SK-N-SH treated with all-trans-retinoic acid at 6 μM for 48 hours (cell line): ENCODE measurements around the gene TECPR1.
A peak's percentile ranks its signal among the peaks of the same experiment; 100 is the strongest.

Source experiments
- ATAC-seq: fragments of 200-7000 bp; cut with Tn5 transposase; 3 replicates; pipeline ENCODE4 v1.9.1; 2020; ENCODE audit warnings: mild to moderate bottlenecking, moderate library complexity
- ARNTL ChIP-seq: fragments of 450-650 bp; formaldehyde crosslinking; IDR thresholded peaks from 2 replicates; pipeline ENCODE4 v1.5.0; 2020; ENCODE audit warnings: low read depth, mild to moderate bottlenecking, moderate library complexity, borderline replicate concordance
- CREB5 ChIP-seq: fragments of 250-450 bp; sonication (Bioruptor Pico); IDR thresholded peaks from 2 replicates; pipeline ENCODE4 v1.5.1; 2020; ENCODE audit warnings: low read depth, mild to moderate bottlenecking, moderate library complexity
- CSDC2 ChIP-seq: fragments of 250-450 bp; sonication (Bioruptor Pico); IDR thresholded peaks from 2 replicates; pipeline ENCODE4 v1.5.0; 2020; ENCODE audit warnings: mild to moderate bottlenecking, moderate library complexity
- ESRRG ChIP-seq: fragments of 250-450 bp; sonication (Bioruptor Pico); IDR thresholded peaks from 2 replicates; pipeline ENCODE4 v1.6.1; 2021; ENCODE audit warnings: mild to moderate bottlenecking
- GLIS3 ChIP-seq: fragments of 250-450 bp; sonication (Bioruptor Pico); IDR thresholded peaks from 2 replicates; pipeline ENCODE4 v1.5.0; 2020; ENCODE audit warnings: mild to moderate bottlenecking, moderate library complexity
- OSR1 ChIP-seq: fragments of 250-450 bp; sonication (Bioruptor Pico); IDR thresholded peaks from 2 replicates; pipeline ENCODE4 v1.8.0; 2022; ENCODE audit warnings: moderate library complexity, mild to moderate bottlenecking, inconsistent platforms
- PATZ1 ChIP-seq: fragments of 250-450 bp; sonication (Bioruptor Pico); IDR thresholded peaks from 2 replicates; pipeline ENCODE4 v1.8.0; 2020; ENCODE audit warnings: mild to moderate bottlenecking, moderate library complexity, borderline replicate concordance
- RARB ChIP-seq: fragments of 250-450 bp; sonication (Bioruptor Pico); IDR thresholded peaks from 2 replicates; pipeline ENCODE4 v1.8.0; 2021; ENCODE audit warnings: mild to moderate bottlenecking, moderate library complexity
- SNAI2 ChIP-seq: fragments of 250-450 bp; sonication (Bioruptor Pico); IDR thresholded peaks from 2 replicates; pipeline ENCODE4 v1.5.0; 2020; ENCODE audit warnings: mild to moderate bottlenecking, moderate library complexity
- ZC3H10 ChIP-seq: fragments of 250-450 bp; sonication (Bioruptor Pico); IDR thresholded peaks from 2 replicates; pipeline ENCODE4 v1.5.1; 2021; ENCODE audit warnings: mild to moderate bottlenecking, moderate library complexity
- ZFP30 ChIP-seq: fragments of 450-650 bp; formaldehyde crosslinking; IDR thresholded peaks from 2 replicates; pipeline ENCODE4 v1.5.0; 2022; ENCODE audit warnings: mild to moderate bottlenecking, moderate library complexity
- ZNF565 ChIP-seq: fragments of 450-650 bp; formaldehyde crosslinking; conservative IDR thresholded peaks from 2 replicates; pipeline ENCODE4 v1.5.0; 2020; ENCODE audit warnings: low read depth, mild to moderate bottlenecking, moderate library complexity
- TF ChIP-seq, protein P1 (sequence below): fragments of 250-450 bp; sonication (Bioruptor Pico); IDR thresholded peaks from 2 replicates; pipeline ENCODE4 v1.5.1; 2021; ENCODE audit warnings: mild to moderate bottlenecking, moderate library complexity
- TF ChIP-seq, protein P2 (sequence below): fragments of 250-450 bp; sonication (Bioruptor Pico); IDR thresholded peaks from 2 replicates; pipeline ENCODE4 v1.8.0; 2021; ENCODE audit warnings: low read depth, mild to moderate bottlenecking, moderate library complexity, borderline replicate concordance
- TF ChIP-seq, protein P3 (sequence below): fragments of 250-450 bp; sonication (Bioruptor Pico); IDR thresholded peaks from 2 replicates; pipeline ENCODE4 v1.5.0; 2020; ENCODE audit warnings: mild to moderate bottlenecking, moderate library complexity

TECPR1 gene

DNA sequence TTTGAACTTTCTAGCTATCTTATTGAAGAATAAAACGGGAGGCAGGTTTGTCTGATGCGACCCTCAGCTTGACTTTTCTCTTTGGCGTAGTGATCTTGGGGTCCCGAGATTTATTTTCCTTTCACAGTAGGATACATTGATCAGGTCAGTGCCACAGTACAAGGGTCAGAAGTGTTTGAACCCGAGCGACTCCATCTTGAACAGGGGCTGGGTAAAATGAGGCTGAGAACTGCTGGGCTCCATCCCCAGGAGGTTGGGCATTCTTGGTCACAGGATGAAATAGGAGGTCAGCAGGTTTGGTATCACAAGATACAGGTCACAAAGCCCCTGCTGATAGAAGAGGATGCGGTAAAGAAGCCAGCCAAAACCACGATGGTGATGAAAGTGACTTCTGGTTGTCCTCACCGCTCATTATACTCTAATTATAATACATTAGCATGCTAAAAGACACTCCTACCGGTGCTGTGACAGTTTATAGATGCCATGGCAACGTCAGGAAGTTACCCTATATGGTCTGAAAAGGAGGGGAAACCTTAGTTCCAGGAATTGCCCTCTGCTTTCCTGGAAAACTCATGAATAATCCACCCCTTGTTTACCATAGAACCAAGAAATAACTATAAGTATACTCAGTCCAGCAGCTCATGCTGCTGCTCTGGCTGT, 3.0 kb upstream of the TECPR1 start (continued):
- TF ChIP-seq PATZ1 (CRISPR knock-in tag) (no peak), ARNTL (CRISPR knock-in tag) (no peak), ZC3H10 (CRISPR knock-in tag) (no peak), ZFP30 (CRISPR knock-in tag) (no peak), GLIS3 (no peak), ESRRG (CRISPR knock-in tag) (no peak), OSR1 (CRISPR knock-in tag) (no peak), RARB (CRISPR knock-in tag) (no peak), SNAI2 (no peak)
- TF ChIP-seq, protein P1, sequence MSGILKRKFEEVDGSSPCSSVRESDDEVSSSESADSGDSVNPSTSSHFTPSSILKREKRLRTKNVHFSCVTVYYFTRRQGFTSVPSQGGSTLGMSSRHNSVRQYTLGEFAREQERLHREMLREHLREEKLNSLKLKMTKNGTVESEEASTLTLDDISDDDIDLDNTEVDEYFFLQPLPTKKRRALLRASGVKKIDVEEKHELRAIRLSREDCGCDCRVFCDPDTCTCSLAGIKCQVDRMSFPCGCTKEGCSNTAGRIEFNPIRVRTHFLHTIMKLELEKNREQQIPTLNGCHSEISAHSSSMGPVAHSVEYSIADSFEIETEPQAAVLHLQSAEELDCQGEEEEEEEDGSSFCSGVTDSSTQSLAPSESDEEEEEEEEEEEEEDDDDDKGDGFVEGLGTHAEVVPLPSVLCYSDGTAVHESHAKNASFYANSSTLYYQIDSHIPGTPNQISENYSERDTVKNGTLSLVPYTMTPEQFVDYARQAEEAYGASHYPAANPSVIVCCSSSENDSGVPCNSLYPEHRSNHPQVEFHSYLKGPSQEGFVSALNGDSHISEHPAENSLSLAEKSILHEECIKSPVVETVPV = no peak
- TF ChIP-seq, all 23 proteins: peak for 0

GRCh38 chr7:98254516-98254915, 2.5 kb upstream of the TECPR1 start:
- TF ChIP-seq ZNF565 (CRISPR knock-in tag) (no peak), GLIS3 (no peak), CSDC2 (no peak)
- TF ChIP-seq, protein P2, sequence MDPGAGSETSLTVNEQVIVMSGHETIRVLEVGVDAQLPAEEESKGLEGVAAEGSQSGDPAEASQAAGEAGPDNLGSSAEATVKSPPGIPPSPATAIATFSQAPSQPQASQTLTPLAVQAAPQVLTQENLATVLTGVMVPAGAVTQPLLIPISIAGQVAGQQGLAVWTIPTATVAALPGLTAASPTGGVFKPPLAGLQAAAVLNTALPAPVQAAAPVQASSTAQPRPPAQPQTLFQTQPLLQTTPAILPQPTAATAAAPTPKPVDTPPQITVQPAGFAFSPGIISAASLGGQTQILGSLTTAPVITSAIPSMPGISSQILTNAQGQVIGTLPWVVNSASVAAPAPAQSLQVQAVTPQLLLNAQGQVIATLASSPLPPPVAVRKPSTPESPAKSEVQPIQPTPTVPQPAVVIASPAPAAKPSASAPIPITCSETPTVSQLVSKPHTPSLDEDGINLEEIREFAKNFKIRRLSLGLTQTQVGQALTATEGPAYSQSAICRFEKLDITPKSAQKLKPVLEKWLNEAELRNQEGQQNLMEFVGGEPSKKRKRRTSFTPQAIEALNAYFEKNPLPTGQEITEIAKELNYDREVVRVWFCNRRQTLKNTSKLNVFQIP (CRISPR knock-in tag) = no peak
- TF ChIP-seq, protein P1 = no peak
- TF ChIP-seq, protein P3, sequence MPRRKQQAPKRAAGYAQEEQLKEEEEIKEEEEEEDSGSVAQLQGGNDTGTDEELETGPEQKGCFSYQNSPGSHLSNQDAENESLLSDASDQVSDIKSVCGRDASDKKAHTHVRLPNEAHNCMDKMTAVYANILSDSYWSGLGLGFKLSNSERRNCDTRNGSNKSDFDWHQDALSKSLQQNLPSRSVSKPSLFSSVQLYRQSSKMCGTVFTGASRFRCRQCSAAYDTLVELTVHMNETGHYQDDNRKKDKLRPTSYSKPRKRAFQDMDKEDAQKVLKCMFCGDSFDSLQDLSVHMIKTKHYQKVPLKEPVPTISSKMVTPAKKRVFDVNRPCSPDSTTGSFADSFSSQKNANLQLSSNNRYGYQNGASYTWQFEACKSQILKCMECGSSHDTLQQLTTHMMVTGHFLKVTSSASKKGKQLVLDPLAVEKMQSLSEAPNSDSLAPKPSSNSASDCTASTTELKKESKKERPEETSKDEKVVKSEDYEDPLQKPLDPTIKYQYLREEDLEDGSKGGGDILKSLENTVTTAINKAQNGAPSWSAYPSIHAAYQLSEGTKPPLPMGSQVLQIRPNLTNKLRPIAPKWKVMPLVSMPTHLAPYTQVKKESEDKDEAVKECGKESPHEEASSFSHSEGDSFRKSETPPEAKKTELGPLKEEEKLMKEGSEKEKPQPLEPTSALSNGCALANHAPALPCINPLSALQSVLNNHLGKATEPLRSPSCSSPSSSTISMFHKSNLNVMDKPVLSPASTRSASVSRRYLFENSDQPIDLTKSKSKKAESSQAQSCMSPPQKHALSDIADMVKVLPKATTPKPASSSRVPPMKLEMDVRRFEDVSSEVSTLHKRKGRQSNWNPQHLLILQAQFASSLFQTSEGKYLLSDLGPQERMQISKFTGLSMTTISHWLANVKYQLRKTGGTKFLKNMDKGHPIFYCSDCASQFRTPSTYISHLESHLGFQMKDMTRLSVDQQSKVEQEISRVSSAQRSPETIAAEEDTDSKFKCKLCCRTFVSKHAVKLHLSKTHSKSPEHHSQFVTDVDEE = no peak
- ATAC-seq = no peak

- no peak for TF ChIP-seq ZC3H10 (CRISPR knock-in tag)
- TF ChIP-seq, protein P1 = no peak
- TF ChIP-seq GLIS3 = no peak
- TF ChIP-seq, protein P3 = no peak
- TF ChIP-seq CREB5 = no peak
- TF ChIP-seq, all 23 proteins: peak for 0
- ATAC-seq = peak; percentile 68
Observed at GRCh38 chr7:98252425-98253054, 508 bp upstream of the TECPR1 start.
